ENCODE data around the gene BANP.
"Not testable (repeated sequence)": the region's sequence is repeated elsewhere in the genome, so short reads cannot be mapped to it uniquely, and the experiment has no call there.

GRCh38 chr16:87986361-87986849 is 35.2 kb downstream of the BANP start:
- TF ChIP-seq CTCF, POLR2AphosphoS5 (IDR thresholded peaks at IDR 0.05): not testable (repeated sequence)

All from breast epithelium (tissue), 3 donors.